H9 (cell line): ENCODE results near the gene CACTIN. TPM values are rescaled to one million over a fixed set of nuclear protein-coding genes. Genes with fewer than 3 reads are reported as not detected.

ENCODE experiments used
- DNase-seq: peaks from one replicate; pipeline ENCODE4 v3.0.0-alpha.2; 2017
- H2AFZ ChIP-seq: one replicate; pipeline ENCODE4 v1.6.1; 2013; ENCODE audit warnings: mild to moderate bottlenecking, low read length, control low read depth, moderate library complexity
- H2AK5ac ChIP-seq: 2 replicates; pipeline ENCODE4 v1.6.1; 2013; ENCODE audit warnings: low read length, control low read depth, mixed read lengths; ENCODE audit not compliant: insufficient read length
- H2BK120ac ChIP-seq: one replicate; pipeline ENCODE4 v1.6.1; 2013; ENCODE audit warnings: low read depth, mild to moderate bottlenecking, low read length, control low read depth, inconsistent platforms; ENCODE audit not compliant: poor library complexity, severe bottlenecking
- H2BK12ac ChIP-seq: 2 replicates; pipeline ENCODE4 v1.6.1; 2013; ENCODE audit warnings: low read length, control low read depth, mixed read lengths, low read depth; ENCODE audit not compliant: insufficient read length
- H2BK15ac ChIP-seq: 2 replicates; pipeline ENCODE4 v1.6.1; 2013; ENCODE audit warnings: low read depth, low read length, control low read depth
- H2BK20ac ChIP-seq: one replicate; pipeline ENCODE4 v1.6.1; 2013; ENCODE audit warnings: low read depth, mild to moderate bottlenecking, low read length, control low read depth, inconsistent platforms; ENCODE audit not compliant: poor library complexity, severe bottlenecking
- H2BK5ac ChIP-seq: 2 replicates; pipeline ENCODE4 v1.6.1; 2013; ENCODE audit warnings: low read length, control low read depth, mixed read lengths; ENCODE audit not compliant: insufficient read length
- H3K14ac ChIP-seq: 2 replicates; pipeline ENCODE4 v1.6.1; 2013; ENCODE audit warnings: low read length, control low read depth; ENCODE audit not compliant: insufficient read depth
- H3K18ac ChIP-seq: 2 replicates; pipeline ENCODE4 v1.6.1; 2013; ENCODE audit warnings: low read depth, mild to moderate bottlenecking, mixed read lengths, low read length, control low read depth; ENCODE audit not compliant: insufficient read length
- H3K23ac ChIP-seq: 2 replicates; pipeline ENCODE4 v1.6.1; 2013; ENCODE audit warnings: low read length, control low read depth, mixed read lengths, low read depth; ENCODE audit not compliant: insufficient read length
- H3K23me2 ChIP-seq: 2 replicates; pipeline ENCODE4 v1.6.1; 2013; ENCODE audit warnings: low read depth, mild to moderate bottlenecking, mixed read lengths, low read length, control low read depth; ENCODE audit not compliant: insufficient read length, poor library complexity, severe bottlenecking
- H3K27ac ChIP-seq: 2 replicates; pipeline ENCODE4 v1.5.1; 2013; ENCODE audit warnings: low read length, control low read depth, mixed read lengths, low read depth; ENCODE audit not compliant: insufficient read length
- H3K27me3 ChIP-seq: 2 replicates; pipeline ENCODE4 v1.6.1; 2013; ENCODE audit warnings: low read length, control low read depth, inconsistent platforms; ENCODE audit not compliant: insufficient read depth
- H3K4ac ChIP-seq: 2 replicates; pipeline ENCODE4 v1.6.1; 2013; ENCODE audit warnings: low read depth, mild to moderate bottlenecking, control low read depth, inconsistent platforms, low read length, moderate library complexity
- H3K4me1 ChIP-seq: 2 replicates; pipeline ENCODE4 v1.6.1; 2013; ENCODE audit warnings: low read length, control low read depth, inconsistent platforms; ENCODE audit not compliant: insufficient read depth
- H3K4me2 ChIP-seq: 2 replicates; pipeline ENCODE4 v1.6.1; 2013; ENCODE audit warnings: low read length, control low read depth, mixed read lengths; ENCODE audit not compliant: insufficient read length, insufficient read depth
- H3K56ac ChIP-seq: 2 replicates; pipeline ENCODE4 v1.6.1; 2013; ENCODE audit warnings: low read depth, mild to moderate bottlenecking, mixed read lengths, low read length, control low read depth; ENCODE audit not compliant: insufficient read length
- H3K79me1 ChIP-seq: 2 replicates; pipeline ENCODE4 v1.6.1; 2013; ENCODE audit warnings: low read depth, mild to moderate bottlenecking, moderate library complexity, low read length, control low read depth, inconsistent platforms; ENCODE audit not compliant: insufficient read depth, poor library complexity, severe bottlenecking
- H3K79me2 ChIP-seq: 2 replicates; pipeline ENCODE4 v1.6.1; 2013; ENCODE audit warnings: low read length, control low read depth, inconsistent platforms; ENCODE audit not compliant: insufficient read depth
- H3K9ac ChIP-seq: 2 replicates; pipeline ENCODE4 v1.6.1; 2013; ENCODE audit warnings: low read length, control low read depth, mixed read lengths; ENCODE audit not compliant: insufficient read length; ENCODE audit errors: extremely low read depth
- H3K9me3 ChIP-seq: one replicate; pipeline ENCODE4 v1.6.1; 2013; ENCODE audit warnings: low read depth, low read length, inconsistent platforms; ENCODE audit not compliant: control insufficient read depth
- H3T11ph ChIP-seq: one replicate; pipeline ENCODE4 v1.6.1; 2013; ENCODE audit warnings: mild to moderate bottlenecking, low read length, control low read depth, inconsistent platforms
- H4K20me1 ChIP-seq: one replicate; pipeline ENCODE4 v1.6.1; 2013; ENCODE audit not compliant: control insufficient read depth, insufficient read length, insufficient read depth
- H4K5ac ChIP-seq: 2 replicates; pipeline ENCODE4 v1.6.1; 2013; ENCODE audit warnings: low read depth, mild to moderate bottlenecking, mixed read lengths, low read length, control low read depth; ENCODE audit not compliant: insufficient read length
- H4K8ac ChIP-seq: replicated peaks from 2 replicates; pipeline ENCODE4 v1.6.1; 2013; ENCODE audit warnings: low read length, control low read depth, mixed read lengths, low read depth; ENCODE audit not compliant: insufficient read length
- H4K91ac ChIP-seq: 2 replicates; pipeline ENCODE4 v1.6.1; 2013; ENCODE audit warnings: low read depth, mild to moderate bottlenecking, moderate library complexity, mixed read lengths, low read length, control low read depth; ENCODE audit not compliant: insufficient read length
- H3K27ac Mint-ChIP-seq, 3 experiments: 2 replicates in 2 of 3; 3 replicates in 1 of 3; pipeline ENCODE4 v1.8.0; 2020 to 2021; ENCODE audit warnings: mixed read lengths in 3 of 3, mild to moderate bottlenecking in 1 of 3, moderate library complexity in 1 of 3
- H3K27me3 Mint-ChIP-seq: 2 replicates; pipeline ENCODE4 v1.8.0; 2021; ENCODE audit warnings: low read depth, mild to moderate bottlenecking, moderate library complexity, mixed read lengths
- H3K36me3 Mint-ChIP-seq, 3 experiments: 2 replicates in 2 of 3; 3 replicates in 1 of 3; pipeline ENCODE4 v1.8.0; 2020 to 2021; ENCODE audit warnings: low read depth in 3 of 3, mixed read lengths in 3 of 3; ENCODE audit not compliant: insufficient read depth in 1 of 3
- H3K4me1 Mint-ChIP-seq, 2 experiments: 2 replicates each; pipeline ENCODE4 v1.8.0; 2020; ENCODE audit warnings: mixed read lengths in 2 of 2
- H3K4me3 Mint-ChIP-seq, 2 experiments: 2 replicates in 1 of 2; 3 replicates in 1 of 2; pipeline ENCODE4 v1.8.0; 2020 to 2021; ENCODE audit warnings: mild to moderate bottlenecking in 2 of 2, mixed read lengths in 2 of 2, moderate library complexity in 1 of 2
- H3K9me3 Mint-ChIP-seq, 2 experiments: 2 replicates in 1 of 2; 3 replicates in 1 of 2; pipeline ENCODE4 v1.8.0; 2020; ENCODE audit warnings: mild to moderate bottlenecking in 2 of 2, mixed read lengths in 2 of 2, moderate library complexity in 1 of 2
- WGBS: extraction: QIAGEN DNeasy Blood & Tissue Kit; methylation state at CpG from one replicate; pipeline ENCODE4 v1.1.7; 2013; ENCODE audit warnings: missing lambda C conversion rate, low lambda C conversion rate, mixed read lengths; ENCODE audit not compliant: insufficient read length; ENCODE audit errors: extremely low coverage; 5-methylcytosine and 5-hydroxymethylcytosine counted together
- total RNA-seq: library from RNA; stranded (reverse); gene quantifications from 2 replicates; pipeline ENCODE4 v1.2.1, GENCODE V29; 2021
- TF ChIP-seq, protein P1 (sequence below): fragments of 200-600 bp; sonication (generic); conservative IDR thresholded peaks from 3 replicates; pipeline ENCODE4 v1.8.0; 2021; ENCODE audit warnings: antibody characterized with exemption, mild to moderate bottlenecking

The CACTIN gene
- total RNA-seq, 1 experiment from 2014 or later = 37.3 TPM

GRCh38 chr19:3575949-3576673 lies 50.5 kb downstream of the CACTIN start:
- Histone ChIP-seq H3K23me2 (peaks cover 13% of the 10 kb centered on the region), H3K9ac (no peak overlapping the region), H3K14ac (no peak overlapping the region), H3K23ac (no peak overlapping the region), H2BK12ac (no peak overlapping the region), H2BK120ac (no peak overlapping the region), H3K18ac (no peak overlapping the region), H3K9me3 (no peaks in the 10 kb centered on the region), H3T11ph (no peak overlapping the region), H4K91ac (no peak overlapping the region), H4K8ac (no peak overlapping the region), H2BK20ac (no peak overlapping the region), H4K5ac (no peak overlapping the region), H4K20me1 (no peaks in the 10 kb centered on the region), H3K79me2 (no peaks in the 10 kb centered on the region), H2AFZ (no peak overlapping the region), H2AK5ac (no peak overlapping the region), H3K4ac (no peak overlapping the region), H2BK15ac (no peak overlapping the region), H2BK5ac (no peak overlapping the region), H3K27ac (no peak overlapping the region), H3K4me1 (no peaks in the 10 kb centered on the region), H3K27me3 (no peaks in the 10 kb centered on the region; the same call in 1 of the 2 replicates), H3K4me2 (peak overlapping the region; percentile 48), H3K79me1 (no peaks in the 10 kb centered on the region), H3K56ac (no peak overlapping the region)
- no CpG with 5 or more reads among the region's 29 CpGs for WGBS
- peaks cover 23% of the 10 kb centered on the region for H3K27me3 Mint-ChIP-seq
- TF ChIP-seq, protein P1, sequence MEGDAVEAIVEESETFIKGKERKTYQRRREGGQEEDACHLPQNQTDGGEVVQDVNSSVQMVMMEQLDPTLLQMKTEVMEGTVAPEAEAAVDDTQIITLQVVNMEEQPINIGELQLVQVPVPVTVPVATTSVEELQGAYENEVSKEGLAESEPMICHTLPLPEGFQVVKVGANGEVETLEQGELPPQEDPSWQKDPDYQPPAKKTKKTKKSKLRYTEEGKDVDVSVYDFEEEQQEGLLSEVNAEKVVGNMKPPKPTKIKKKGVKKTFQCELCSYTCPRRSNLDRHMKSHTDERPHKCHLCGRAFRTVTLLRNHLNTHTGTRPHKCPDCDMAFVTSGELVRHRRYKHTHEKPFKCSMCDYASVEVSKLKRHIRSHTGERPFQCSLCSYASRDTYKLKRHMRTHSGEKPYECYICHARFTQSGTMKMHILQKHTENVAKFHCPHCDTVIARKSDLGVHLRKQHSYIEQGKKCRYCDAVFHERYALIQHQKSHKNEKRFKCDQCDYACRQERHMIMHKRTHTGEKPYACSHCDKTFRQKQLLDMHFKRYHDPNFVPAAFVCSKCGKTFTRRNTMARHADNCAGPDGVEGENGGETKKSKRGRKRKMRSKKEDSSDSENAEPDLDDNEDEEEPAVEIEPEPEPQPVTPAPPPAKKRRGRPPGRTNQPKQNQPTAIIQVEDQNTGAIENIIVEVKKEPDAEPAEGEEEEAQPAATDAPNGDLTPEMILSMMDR = no peak
- peak overlapping the region in 1 of 3 experiments; percentile 86; a peak in 2 of 7 replicates for H3K27ac Mint-ChIP-seq
- no peaks in the 10 kb centered on the region; a peak in 1 of 5 replicates for H3K9me3 Mint-ChIP-seq
- H3K36me3 Mint-ChIP-seq = peaks cover 8 to 10% (median 9%) of the 10 kb centered on the region in 3 experiments
- H3K4me1 Mint-ChIP-seq = peaks cover 13 to 26% of the 10 kb centered on the region in 2 experiments
- DNase-seq = no peak
- peak overlapping the region; percentile 70 to 76 for H3K4me3 Mint-ChIP-seq
